Skeletal muscle satellite cell (primary cell): ENCODE results near the gene MYH1. TPM values are rescaled to one million over a fixed set of nuclear protein-coding genes. Genes with fewer than 3 reads are reported as not detected.
"Not testable (repeated sequence)": the region's sequence is repeated elsewhere in the genome, so short reads cannot be mapped to it uniquely, and the experiment has no call there.

ENCODE experiments used
- H3K27me3 ChIP-seq: 2 replicates; pipeline ENCODE4 v1.7.0; 2013; ENCODE audit warnings: low read length; ENCODE audit not compliant: control insufficient read depth, insufficient read depth
- H3K36me3 ChIP-seq: 2 replicates; pipeline ENCODE4 v1.7.0; 2013; ENCODE audit warnings: mild to moderate bottlenecking, control low read depth, low read length; ENCODE audit not compliant: insufficient read depth
- H3K4me1 ChIP-seq: 2 replicates; pipeline ENCODE4 v1.7.0; 2013; ENCODE audit warnings: low read length; ENCODE audit not compliant: control insufficient read depth, insufficient read depth
- H3K4me2 ChIP-seq: 2 replicates; pipeline ENCODE4 v1.7.0; 2013; ENCODE audit warnings: mild to moderate bottlenecking, low read length
- H3K4me3 ChIP-seq: 2 replicates; pipeline ENCODE4 v1.7.0; 2013; ENCODE audit warnings: low read length
- H3K9ac ChIP-seq: 2 replicates; pipeline ENCODE4 v1.7.0; 2013; ENCODE audit warnings: mild to moderate bottlenecking, low read depth, low read length, moderate library complexity
- H3K9me3 ChIP-seq: replicated peaks from 2 replicates; pipeline ENCODE4 v1.7.0; 2013; ENCODE audit warnings: mild to moderate bottlenecking, control low read depth, low read length
- total RNA-seq: library from RNA; depleted of rRNA; stranded (reverse); fragments of >200 nt; gene quantifications from 2 replicates; pipeline ENCODE4 v1.2.3, GENCODE V29; 2012; rRNA removed

Gene MYH1
- total RNA-seq = 13.8 TPM in 1 of 2 replicates, not detected in the other

GRCh38 chr17:10518271-10519037, at the start of gene MYH1:
TSS of gene MYH1 (minus strand) at chr17:10518542. CDS start at chr17:10516642, 1,900 bp downstream.
- no peak within 1 kb of the TSS for H3K9ac ChIP-seq

GRCh38 chr17:10563991-10564660, 45.8 kb upstream of the MYH1 start:
- H3K4me3 ChIP-seq = no peak overlapping the region
- no peak overlapping the region for H3K4me2 ChIP-seq
- H3K27me3 ChIP-seq = no peaks in the 10 kb centered on the region
- no peaks in the 10 kb centered on the region for H3K36me3 ChIP-seq
- no peaks in the 10 kb centered on the region for H3K4me1 ChIP-seq
- H3K9ac ChIP-seq = no peak overlapping the region
- H3K9me3 ChIP-seq = no peaks in the 10 kb centered on the region

More at GRCh38 chr17:10518271-10519037, at the start of gene MYH1:
- peaks cover 3% of the 10 kb centered on the region for H3K27me3 ChIP-seq
- H3K4me1 ChIP-seq = no peaks in the 10 kb centered on the region
- no peak within 1 kb of the TSS for H3K4me3 ChIP-seq
- H3K9me3 ChIP-seq = no peaks in the 10 kb centered on the region
- H3K4me2 ChIP-seq = no peak within 1 kb of the TSS
- no peaks in the 10 kb centered on the region for H3K36me3 ChIP-seq

- Histone ChIP-seq H3K9ac (no peak overlapping the region), H3K4me1 (peaks cover 22% of the 10 kb centered on the region), H3K27me3 (no peaks in the 10 kb centered on the region), H3K9me3 (no peaks in the 10 kb centered on the region), H3K4me3 (no peak overlapping the region), H3K36me3 (no peaks in the 10 kb centered on the region), H3K4me2 (no peak overlapping the region)
Measured at GRCh38 chr17:10558049-10558448, 39.7 kb upstream of the MYH1 start.

- H3K36me3 ChIP-seq = no peaks in the 10 kb centered on the region
- H3K4me1 ChIP-seq = peaks cover 22% of the 10 kb centered on the region
- no peak overlapping the region for H3K4me3 ChIP-seq
- H3K9ac ChIP-seq = no peak overlapping the region
- no peak overlapping the region for H3K4me2 ChIP-seq
- no peaks in the 10 kb centered on the region for H3K27me3 ChIP-seq
- no peaks in the 10 kb centered on the region for H3K9me3 ChIP-seq
Measured at GRCh38 chr17:10557422-10557821, 39.1 kb upstream of the MYH1 start.

GRCh38 chr17:10556301-10557005, 38.1 kb upstream of the MYH1 start:
- H3K4me3 ChIP-seq = no peak overlapping the region
- no peaks in the 10 kb centered on the region for H3K27me3 ChIP-seq
- peak overlapping the region; percentile 29 for H3K9ac ChIP-seq
- H3K36me3 ChIP-seq = no peaks in the 10 kb centered on the region
- no peaks in the 10 kb centered on the region for H3K9me3 ChIP-seq
- peak overlapping the region; percentile 28 for H3K4me2 ChIP-seq
- peaks cover 22% of the 10 kb centered on the region for H3K4me1 ChIP-seq

GRCh38 chr17:10550014-10550413, 31.7 kb upstream of the MYH1 start:
- H3K4me2 ChIP-seq = no peak overlapping the region
- H3K36me3 ChIP-seq = no peaks in the 10 kb centered on the region
- no peaks in the 10 kb centered on the region for H3K27me3 ChIP-seq
- H3K4me1 ChIP-seq = peaks cover 3% of the 10 kb centered on the region
- H3K4me3 ChIP-seq = no peak overlapping the region
- no peak overlapping the region for H3K9ac ChIP-seq
- H3K9me3 ChIP-seq = no peaks in the 10 kb centered on the region

GRCh38 chr17:10549096-10549842, 30.9 kb upstream of the MYH1 start, which contains the start of gene MYH2:
TSS of gene MYH2 (minus strand) at chr17:10549658. CDS start at chr17:10547920, 1,738 bp downstream.
- no peaks in the 10 kb centered on the region for H3K27me3 ChIP-seq
- no peak within 1 kb of the TSS for H3K9ac ChIP-seq
- H3K4me1 ChIP-seq = peaks cover 4% of the 10 kb centered on the region
- H3K9me3 ChIP-seq = no peaks in the 10 kb centered on the region
- no peak within 1 kb of the TSS for H3K4me3 ChIP-seq
- no peaks in the 10 kb centered on the region for H3K36me3 ChIP-seq
- no peak within 1 kb of the TSS for H3K4me2 ChIP-seq

GRCh38 chr17:10547351-10547750, 29.0 kb upstream of the MYH1 start:
- Histone ChIP-seq H3K36me3 (no peaks in the 10 kb centered on the region), H3K4me1 (peaks cover 16% of the 10 kb centered on the region), H3K9me3 (no peaks in the 10 kb centered on the region), H3K4me2 (no peak overlapping the region), H3K27me3 (no peaks in the 10 kb centered on the region), H3K4me3 (no peak overlapping the region), H3K9ac (no peak overlapping the region)

- not testable (repeated sequence) for H3K27me3 ChIP-seq, H3K9ac ChIP-seq, H3K4me3 ChIP-seq, H3K4me2 ChIP-seq, H3K36me3 ChIP-seq, H3K9me3 ChIP-seq
- H3K4me1 ChIP-seq = peaks cover 16% of the 10 kb centered on the region
Measured at GRCh38 chr17:10543486-10543885, 25.1 kb upstream of the MYH1 start.

GRCh38 chr17:10541179-10541578, 22.8 kb upstream of the MYH1 start:
- H3K27me3 ChIP-seq, H3K4me2 ChIP-seq, H3K9ac ChIP-seq, H3K4me3 ChIP-seq, H3K36me3 ChIP-seq, H3K9me3 ChIP-seq: not testable (repeated sequence)
- H3K4me1 ChIP-seq = peaks cover 13% of the 10 kb centered on the region

GRCh38 chr17:10532026-10532425, 13.7 kb upstream of the MYH1 start:
- Histone ChIP-seq H3K27me3 (no peaks in the 10 kb centered on the region), H3K36me3 (no peaks in the 10 kb centered on the region), H3K4me1 (peaks cover 4% of the 10 kb centered on the region)

More at GRCh38 chr17:10532026-10532425, 13.7 kb upstream of the MYH1 start:
- Histone ChIP-seq H3K9me3 (no peaks in the 10 kb centered on the region), H3K9ac (no peak overlapping the region), H3K4me3 (no peak overlapping the region), H3K4me2 (no peak overlapping the region)
